ENCODE data around the gene DUOX2. TPM values are rescaled to one million over a fixed set of nuclear protein-coding genes. Genes with fewer than 3 reads are reported as not detected.
"Not testable (repeated sequence)": the region's sequence is repeated elsewhere in the genome, so short reads cannot be mapped to it uniquely, and the experiment has no call there.

Gene DUOX2
- total and polyA plus RNA-seq, 2 experiments from 2014 or later, result not detected

GRCh38 chr15:45106002-45106790 lies 7.8 kb downstream of the DUOX2 start (continued):
- TF ChIP-seq CREB1 (CRISPR knock-in tag; IDR thresholded peaks at IDR 0.05; ENCODE audit: low read depth) (no peak), POLR2AphosphoS5 (IDR thresholded peaks at IDR 0.05; ENCODE audit: low read depth) (no peak), STAT1 (IDR thresholded peaks at IDR 0.05; ENCODE audit: unreplicated experiment) (no peak), ZNF114 (CRISPR knock-in tag; IDR thresholded peaks at IDR 0.05) (no peak), JUNB (IDR thresholded peaks at IDR 0.05; ENCODE audit: unreplicated experiment) (no peak), NANOG (IDR thresholded peaks at IDR 0.05; ENCODE audit: borderline replicate concordance) (no peak)

DNA sequence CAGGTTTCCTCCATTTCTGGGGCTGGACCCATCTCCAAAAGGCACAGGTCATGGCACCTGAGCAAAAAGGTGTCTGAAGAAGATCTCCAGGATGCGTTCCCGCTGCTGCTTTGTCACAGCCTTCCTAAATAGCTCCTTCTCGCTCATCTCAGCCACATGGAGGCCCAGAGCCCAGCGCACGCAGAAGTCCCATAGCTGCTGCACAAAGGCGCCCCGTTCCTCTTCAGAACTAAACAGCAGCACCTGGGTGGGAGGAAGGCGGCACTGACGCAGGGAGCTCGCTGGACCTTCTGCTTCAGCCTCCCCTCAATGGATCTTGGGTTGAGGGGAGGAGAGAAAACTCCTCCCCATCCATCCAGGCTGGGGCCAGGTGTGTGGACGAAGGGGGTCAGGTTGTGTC lies 8.4 kb downstream of the DUOX2 start:
- H3K79me2 ChIP-seq (replicated peaks; ENCODE audit: insufficient read depth), result no peaks in the 10 kb centered on the region
- TF ChIP-seq EZH2 (IDR thresholded peaks at IDR 0.05; ENCODE audit: low read depth, unreplicated experiment) (no peak), JUNB (IDR thresholded peaks at IDR 0.05; ENCODE audit: unreplicated experiment) (no peak), ZNF331 (CRISPR knock-in tag; IDR thresholded peaks at IDR 0.05; ENCODE audit: low read depth) (no peak), STAT1 (IDR thresholded peaks at IDR 0.05; ENCODE audit: unreplicated experiment) (no peak), CREB1 (CRISPR knock-in tag; IDR thresholded peaks at IDR 0.05; ENCODE audit: low read depth) (no peak), ZNF114 (CRISPR knock-in tag; IDR thresholded peaks at IDR 0.05) (no peak)
- TF ChIP-seq, protein P1, sequence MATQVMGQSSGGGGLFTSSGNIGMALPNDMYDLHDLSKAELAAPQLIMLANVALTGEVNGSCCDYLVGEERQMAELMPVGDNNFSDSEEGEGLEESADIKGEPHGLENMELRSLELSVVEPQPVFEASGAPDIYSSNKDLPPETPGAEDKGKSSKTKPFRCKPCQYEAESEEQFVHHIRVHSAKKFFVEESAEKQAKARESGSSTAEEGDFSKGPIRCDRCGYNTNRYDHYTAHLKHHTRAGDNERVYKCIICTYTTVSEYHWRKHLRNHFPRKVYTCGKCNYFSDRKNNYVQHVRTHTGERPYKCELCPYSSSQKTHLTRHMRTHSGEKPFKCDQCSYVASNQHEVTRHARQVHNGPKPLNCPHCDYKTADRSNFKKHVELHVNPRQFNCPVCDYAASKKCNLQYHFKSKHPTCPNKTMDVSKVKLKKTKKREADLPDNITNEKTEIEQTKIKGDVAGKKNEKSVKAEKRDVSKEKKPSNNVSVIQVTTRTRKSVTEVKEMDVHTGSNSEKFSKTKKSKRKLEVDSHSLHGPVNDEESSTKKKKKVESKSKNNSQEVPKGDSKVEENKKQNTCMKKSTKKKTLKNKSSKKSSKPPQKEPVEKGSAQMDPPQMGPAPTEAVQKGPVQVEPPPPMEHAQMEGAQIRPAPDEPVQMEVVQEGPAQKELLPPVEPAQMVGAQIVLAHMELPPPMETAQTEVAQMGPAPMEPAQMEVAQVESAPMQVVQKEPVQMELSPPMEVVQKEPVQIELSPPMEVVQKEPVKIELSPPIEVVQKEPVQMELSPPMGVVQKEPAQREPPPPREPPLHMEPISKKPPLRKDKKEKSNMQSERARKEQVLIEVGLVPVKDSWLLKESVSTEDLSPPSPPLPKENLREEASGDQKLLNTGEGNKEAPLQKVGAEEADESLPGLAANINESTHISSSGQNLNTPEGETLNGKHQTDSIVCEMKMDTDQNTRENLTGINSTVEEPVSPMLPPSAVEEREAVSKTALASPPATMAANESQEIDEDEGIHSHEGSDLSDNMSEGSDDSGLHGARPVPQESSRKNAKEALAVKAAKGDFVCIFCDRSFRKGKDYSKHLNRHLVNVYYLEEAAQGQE (IDR thresholded peaks at IDR 0.05; ENCODE audit: unreplicated experiment), result no peak
- H3K36me3 ChIP-seq (ENCODE audit: insufficient read depth), result no peaks in the 10 kb centered on the region
- H3K36me3 Mint-ChIP-seq (ENCODE audit: low read depth), result no peaks in the 10 kb centered on the region
- H3K4me1 ChIP-seq (ENCODE audit: insufficient read depth), result peaks cover 10% of the 10 kb centered on the region
- DNase-seq (ENCODE audit: low spot score) (no peak), ATAC-seq (no peak)
- H3K27ac Mint-ChIP-seq, result no peak overlapping the region
- no peaks in the 10 kb centered on the region for H3F3A ChIP-seq (replicated peaks; ENCODE audit: low read depth)
- no peak overlapping the region for H3K27ac ChIP-seq (ENCODE audit: low read depth)
- H4K20me1 ChIP-seq (replicated peaks; ENCODE audit: insufficient read depth), result no peaks in the 10 kb centered on the region
- peaks cover 25% of the 10 kb centered on the region for H3K27me3 ChIP-seq (ENCODE audit: insufficient read depth)
- no peak overlapping the region for H2AFZ ChIP-seq
- no peak overlapping the region for H3K4me3 ChIP-seq
- peaks cover 14% of the 10 kb centered on the region for H3K4me1 Mint-ChIP-seq
- no peak overlapping the region for H3K4me3 Mint-ChIP-seq
- no peaks in the 10 kb centered on the region for H3K9me2 ChIP-seq (ENCODE audit: insufficient read depth)
- H3K4me2 ChIP-seq, result no peak overlapping the region
- peaks cover 26% of the 10 kb centered on the region for H3K27me3 Mint-ChIP-seq (ENCODE audit: insufficient read depth, low read depth, poor library complexity)
- no peaks in the 10 kb centered on the region for H3K9me3 Mint-ChIP-seq

- H3K4me3 Mint-ChIP-seq; H4K20me1 ChIP-seq (replicated peaks; ENCODE audit: insufficient read depth); H3F3A ChIP-seq (replicated peaks; ENCODE audit: low read depth); H3K9me2 ChIP-seq (ENCODE audit: insufficient read depth); H2AFZ ChIP-seq; H3K36me3 ChIP-seq (ENCODE audit: insufficient read depth); H3K79me2 ChIP-seq (replicated peaks; ENCODE audit: insufficient read depth); H3K27ac ChIP-seq (ENCODE audit: low read depth); H3K4me2 ChIP-seq; H3K27ac Mint-ChIP-seq; H3K36me3 Mint-ChIP-seq (ENCODE audit: low read depth); H3K9me3 Mint-ChIP-seq; DNase-seq (ENCODE audit: low spot score); H3K4me3 ChIP-seq; ATAC-seq: not testable (repeated sequence)
- peaks cover 15% of the 10 kb centered on the region for H3K4me1 ChIP-seq (ENCODE audit: insufficient read depth)
- Mint-ChIP-seq H3K4me1 (peaks cover 18% of the 10 kb centered on the region), H3K27me3 (ENCODE audit: insufficient read depth, low read depth, poor library complexity) (peaks cover 14% of the 10 kb centered on the region)
- peaks cover 11% of the 10 kb centered on the region for H3K27me3 ChIP-seq (ENCODE audit: insufficient read depth)
Measured at GRCh38 chr15:45104170-45104569, 9.8 kb downstream of the DUOX2 start.
